Midbrain (tissue), 1 donor: Measurements from ENCODE around the gene FUZ.

Experiments
- DNase-seq: peaks from one replicate; lab custom pipeline; 2025; lab: John Stamatoyannopoulos, UW

The FUZ gene

GRCh38 chr19:49807058-49807903 lies 5.8 kb downstream of the FUZ start:
- DNase-seq, result no peak

DNA sequence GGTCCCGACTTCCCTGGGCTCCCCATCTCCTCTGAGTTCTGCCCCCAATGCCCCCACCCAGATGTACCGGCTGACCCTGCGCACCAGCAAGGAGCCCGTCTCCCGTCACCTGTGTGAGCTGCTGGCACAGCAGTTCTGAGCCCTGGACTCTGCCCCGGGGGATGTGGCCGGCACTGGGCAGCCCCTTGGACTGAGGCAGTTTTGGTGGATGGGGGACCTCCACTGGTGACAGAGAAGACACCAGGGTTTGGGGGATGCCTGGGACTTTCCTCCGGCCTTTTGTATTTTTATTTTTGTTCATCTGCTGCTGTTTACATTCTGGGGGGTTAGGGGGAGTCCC lies 6.5 kb downstream of the FUZ start:
- DNase-seq, result no peak

DNA sequence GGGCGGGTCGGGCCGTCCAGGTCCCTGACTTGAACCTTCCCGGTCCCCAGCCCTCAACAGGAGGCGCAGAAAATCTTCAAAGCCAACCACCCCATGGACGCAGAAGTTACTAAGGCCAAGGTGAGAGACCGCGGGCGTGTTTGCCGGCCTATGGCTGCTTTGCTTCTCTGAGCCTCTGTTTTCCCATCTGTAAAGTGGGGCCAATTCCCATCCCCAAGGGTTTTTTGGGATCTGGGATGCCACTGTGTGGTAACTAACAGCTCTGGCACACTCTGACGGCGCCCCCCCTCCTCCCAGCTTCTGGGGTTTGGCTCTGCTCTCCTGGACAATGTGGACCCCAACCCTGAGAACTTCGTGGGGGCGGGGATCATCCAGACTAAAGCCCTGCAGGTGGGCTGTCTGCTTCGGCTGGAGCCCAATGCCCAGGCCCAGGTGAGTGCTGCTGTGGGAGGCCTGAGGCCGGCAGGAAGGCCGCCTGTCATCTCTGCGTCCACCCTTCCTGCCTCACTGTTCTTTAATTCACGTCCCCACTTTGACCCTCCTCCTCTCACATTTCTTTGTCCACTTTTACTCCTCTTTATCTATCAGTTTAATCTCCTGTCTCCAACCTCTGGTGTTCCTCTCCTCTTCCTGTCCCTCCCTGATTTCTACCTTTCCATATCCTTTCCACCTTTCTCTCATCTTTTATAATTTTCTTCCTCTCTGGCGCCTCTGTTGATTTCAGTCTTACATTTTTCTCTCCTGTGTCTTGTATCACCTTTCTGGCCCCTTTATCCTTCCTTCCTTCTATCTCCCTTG lies 7.1 kb downstream of the FUZ start:
- no peak for DNase-seq

DNA sequence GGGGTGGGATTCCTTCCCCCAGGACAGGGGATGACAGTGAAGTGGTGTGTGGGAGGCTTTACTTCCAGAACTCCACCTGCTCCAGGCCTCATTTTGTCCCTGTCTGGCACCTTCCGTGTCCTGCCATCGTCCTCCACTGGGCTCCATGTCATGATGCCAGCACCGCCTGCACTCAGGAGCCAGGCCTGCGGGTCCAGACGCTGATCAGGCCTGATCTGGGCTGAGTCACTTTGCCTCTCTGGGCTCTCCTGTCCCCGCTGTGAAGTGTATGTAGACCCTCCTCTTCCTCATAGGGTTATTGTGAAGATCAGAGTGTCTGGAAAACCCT lies 9.6 kb downstream of the FUZ start:
- no peak for DNase-seq

- no peak for DNase-seq
These were observed 10.1 kb downstream of the FUZ start for GRCh38 chr19:49802836-49803528.

DNA sequence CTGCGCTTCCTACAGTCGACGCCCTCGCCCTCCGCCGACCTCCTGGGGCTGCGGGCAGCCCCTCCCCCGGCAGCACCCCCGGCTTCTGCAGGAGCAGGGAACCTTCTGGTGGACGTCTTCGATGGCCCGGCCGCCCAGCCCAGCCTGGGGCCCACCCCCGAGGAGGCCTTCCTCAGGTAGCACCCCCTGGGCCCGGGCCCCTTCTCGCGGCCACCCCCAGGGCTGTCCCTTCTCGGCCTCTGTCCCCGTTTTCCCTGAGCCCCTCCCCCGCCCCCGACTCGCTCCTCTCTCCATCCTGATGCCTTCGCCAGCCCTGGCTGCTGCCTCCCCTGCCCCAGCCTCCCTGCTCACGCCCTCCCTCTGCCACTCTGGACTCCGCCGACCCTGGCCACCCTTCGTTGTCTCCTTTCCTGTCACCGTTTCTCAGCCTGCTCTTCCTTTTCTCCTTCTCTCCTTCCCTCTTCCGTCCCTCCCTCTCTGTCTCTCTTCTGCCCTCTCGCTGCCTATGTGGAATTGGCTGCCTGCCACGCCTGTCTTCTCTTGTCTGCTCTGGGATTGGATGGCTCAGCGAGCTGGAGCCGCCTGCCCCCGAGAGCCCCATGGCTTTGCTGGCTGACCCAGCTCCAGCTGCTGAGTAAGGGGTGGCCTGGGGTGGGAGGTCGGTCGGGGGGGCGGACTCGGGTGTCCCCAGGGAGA lies 11.0 kb downstream of the FUZ start:
- peak; percentile 90 for DNase-seq

DNA sequence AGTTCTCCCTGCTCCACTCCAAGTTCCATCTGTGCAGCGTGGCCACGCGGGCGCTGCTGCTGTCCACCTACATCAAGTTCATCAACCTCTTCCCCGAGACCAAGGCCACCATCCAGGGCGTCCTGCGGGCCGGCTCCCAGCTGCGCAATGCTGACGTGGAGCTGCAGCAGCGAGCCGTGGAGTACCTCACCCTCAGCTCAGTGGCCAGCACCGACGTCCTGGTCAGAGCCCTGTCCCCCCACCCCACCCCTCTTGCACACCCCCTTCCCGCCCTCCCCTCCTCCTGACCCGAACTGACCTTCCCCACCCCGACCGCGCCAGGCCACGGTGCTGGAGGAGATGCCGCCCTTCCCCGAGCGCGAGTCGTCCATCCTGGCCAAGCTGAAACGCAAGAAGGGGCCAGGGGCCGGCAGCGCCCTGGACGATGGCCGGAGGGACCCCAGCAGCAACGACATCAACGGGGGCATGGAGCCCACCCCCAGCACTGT lies 11.6 kb downstream of the FUZ start:
- no peak for DNase-seq

- no peak for DNase-seq
These were observed 12.3 kb downstream of the FUZ start for GRCh38 chr19:49800771-49801170.

GRCh38 chr19:49799798-49800376 lies 13.2 kb downstream of the FUZ start:
- DNase-seq, result no peak

GRCh38 chr19:49799271-49799797 lies 13.8 kb downstream of the FUZ start:
- DNase-seq, result no peak

- DNase-seq, result no peak
These were observed 14.5 kb downstream of the FUZ start for GRCh38 chr19:49798574-49798973.

GRCh38 chr19:49795615-49796014 lies 17.5 kb downstream of the FUZ start:
- no peak for DNase-seq

- DNase-seq, result no peak
These were observed 19.6 kb downstream of the FUZ start for GRCh38 chr19:49793561-49793840.

DNA sequence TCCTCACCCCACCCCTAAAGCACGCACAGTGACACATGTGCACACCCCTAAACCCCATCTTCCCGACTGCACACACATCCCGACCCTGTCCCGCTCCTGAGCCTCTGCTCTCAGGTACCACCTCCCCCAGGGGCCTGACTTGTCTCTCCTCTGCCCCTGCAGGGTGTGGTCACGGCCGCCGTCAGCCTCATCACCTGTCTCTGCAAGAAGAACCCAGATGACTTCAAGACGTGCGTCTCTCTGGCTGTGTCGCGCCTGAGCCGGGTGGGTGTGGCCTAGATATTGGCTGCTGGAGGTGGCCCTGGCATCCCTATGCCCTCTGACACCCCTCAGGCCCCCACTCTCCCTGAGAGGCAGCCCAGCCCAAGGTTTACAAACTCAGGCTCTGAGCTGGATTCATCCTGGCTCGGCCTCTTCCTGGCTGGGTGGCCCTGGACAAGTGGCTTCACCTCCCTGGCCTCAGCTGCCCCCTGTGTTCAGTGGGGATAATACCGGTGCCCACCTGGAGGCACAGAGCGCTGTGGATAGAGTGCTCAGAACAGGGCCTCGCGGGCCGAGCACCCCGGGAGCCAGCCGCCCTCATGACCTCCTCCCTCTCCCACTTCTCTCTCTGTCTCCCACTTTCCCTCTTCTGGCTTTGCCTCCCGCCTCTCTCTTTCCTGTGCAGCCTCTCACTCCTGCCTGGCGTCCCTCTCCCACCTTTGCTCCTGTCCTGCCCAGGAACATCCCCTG lies 20.1 kb downstream of the FUZ start:
- no peak for DNase-seq

- DNase-seq, result no peak
These were observed 21.2 kb downstream of the FUZ start for GRCh38 chr19:49791776-49792445.

GRCh38 chr19:49790866-49791265 lies 22.2 kb downstream of the FUZ start:
- DNase-seq, result no peak

DNA sequence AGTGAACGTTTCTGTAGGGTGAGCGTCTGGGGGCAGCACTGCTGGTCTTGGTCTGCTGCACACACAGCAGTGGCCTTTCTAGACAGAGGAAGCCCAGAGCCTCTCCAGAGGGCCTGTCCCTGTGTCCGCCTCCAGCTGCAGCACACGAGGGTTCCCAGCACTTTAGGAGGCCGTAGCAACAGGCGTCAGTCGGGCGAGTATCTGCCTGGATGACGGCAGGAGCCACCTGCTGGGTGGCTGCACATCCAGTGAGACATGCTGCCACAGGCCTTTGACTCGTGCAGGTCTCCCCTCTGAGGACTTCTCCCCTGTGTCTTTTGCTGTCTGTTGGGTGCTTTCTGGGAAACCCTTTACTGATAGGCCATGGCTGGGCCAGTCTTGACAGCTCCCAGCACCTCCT lies 24.2 kb downstream of the FUZ start:
- DNase-seq, result no peak

GRCh38 chr19:49787746-49788145 lies 25.3 kb downstream of the FUZ start:
- no peak for DNase-seq

DNA sequence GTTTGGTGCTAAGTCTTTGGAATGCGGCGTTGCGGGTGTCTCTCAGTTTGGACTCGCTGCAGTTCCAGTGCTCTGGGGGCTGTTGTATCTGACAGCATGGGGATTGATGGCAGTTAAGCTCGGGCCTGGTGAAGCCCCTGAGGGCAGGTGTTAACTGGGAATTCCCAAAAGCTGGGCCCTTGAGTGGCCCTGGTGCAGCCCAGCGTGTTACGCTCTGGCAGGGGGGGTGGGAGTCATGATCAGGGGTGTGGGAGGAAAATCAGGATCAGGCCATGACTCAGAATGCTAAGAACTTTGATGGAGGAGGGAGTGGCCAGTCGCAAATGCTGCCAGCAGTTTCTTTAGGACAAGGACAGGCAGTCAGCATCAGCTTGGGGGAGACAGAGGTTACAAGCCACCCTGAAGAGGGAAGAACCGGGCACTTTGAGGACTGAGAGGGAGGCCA lies 26.7 kb downstream of the FUZ start:
- no peak for DNase-seq

DNA sequence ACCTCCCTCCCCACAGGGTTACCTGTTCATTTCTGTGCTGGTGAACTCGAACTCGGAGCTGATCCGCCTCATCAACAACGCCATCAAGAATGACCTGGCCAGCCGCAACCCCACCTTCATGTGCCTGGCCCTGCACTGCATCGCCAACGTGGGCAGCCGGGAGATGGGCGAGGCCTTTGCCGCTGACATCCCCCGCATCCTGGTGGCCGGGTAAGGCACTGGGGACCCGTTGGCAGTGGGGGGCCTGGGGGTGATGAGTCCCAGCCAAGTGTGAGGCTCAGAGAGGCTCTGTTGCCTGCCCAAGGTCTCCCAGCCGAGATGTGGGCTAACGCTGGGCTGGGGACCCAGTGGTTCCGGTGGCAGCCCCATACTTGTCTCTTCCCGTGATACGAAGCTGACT lies 30.6 kb downstream of the FUZ start:
- DNase-seq, result no peak
